Sciatic nerve (tissue), 2 donors: Measurements from ENCODE around the gene CLK1. TPM values are rescaled to one million over a fixed set of nuclear protein-coding genes. Genes with fewer than 3 reads are reported as not detected.
"Not testable (repeated sequence)": the region's sequence is repeated elsewhere in the genome, so short reads cannot be mapped to it uniquely, and the experiment has no call there.

Experiments
- ATAC-seq: fragments of 200-7000 bp; cut with Tn5 transposase; one replicate; pipeline ENCODE4 v1.9.1; 2020; ENCODE audit warnings: mild to moderate bottlenecking, moderate library complexity
- DNase-seq: peaks from one replicate; pipeline ENCODE4 v3.0.0-alpha.2; 2020; ENCODE audit warnings: low spot score
- intact Hi-C: fragments of 100-400 bp; cut with DNase I; formaldehyde crosslinking; loops from one replicate; pipeline ENCODE4 v1.14.2; 2022
- total RNA-seq: library from RNA; stranded (reverse); fragmentation: NEBNext Ultra II Directional; extraction: Animal tissue kit (Norgen Biotek cat#: 25700); gene quantifications from one replicate; pipeline ENCODE4 v1.2.1, GENCODE V29; 2021
- donor health status: DM: no; HTN: no; CAD: no.
- donor health status: DM: no; HTN: no; CAD: no.

Gene CLK1
- 358 TPM for total RNA-seq

DNA sequence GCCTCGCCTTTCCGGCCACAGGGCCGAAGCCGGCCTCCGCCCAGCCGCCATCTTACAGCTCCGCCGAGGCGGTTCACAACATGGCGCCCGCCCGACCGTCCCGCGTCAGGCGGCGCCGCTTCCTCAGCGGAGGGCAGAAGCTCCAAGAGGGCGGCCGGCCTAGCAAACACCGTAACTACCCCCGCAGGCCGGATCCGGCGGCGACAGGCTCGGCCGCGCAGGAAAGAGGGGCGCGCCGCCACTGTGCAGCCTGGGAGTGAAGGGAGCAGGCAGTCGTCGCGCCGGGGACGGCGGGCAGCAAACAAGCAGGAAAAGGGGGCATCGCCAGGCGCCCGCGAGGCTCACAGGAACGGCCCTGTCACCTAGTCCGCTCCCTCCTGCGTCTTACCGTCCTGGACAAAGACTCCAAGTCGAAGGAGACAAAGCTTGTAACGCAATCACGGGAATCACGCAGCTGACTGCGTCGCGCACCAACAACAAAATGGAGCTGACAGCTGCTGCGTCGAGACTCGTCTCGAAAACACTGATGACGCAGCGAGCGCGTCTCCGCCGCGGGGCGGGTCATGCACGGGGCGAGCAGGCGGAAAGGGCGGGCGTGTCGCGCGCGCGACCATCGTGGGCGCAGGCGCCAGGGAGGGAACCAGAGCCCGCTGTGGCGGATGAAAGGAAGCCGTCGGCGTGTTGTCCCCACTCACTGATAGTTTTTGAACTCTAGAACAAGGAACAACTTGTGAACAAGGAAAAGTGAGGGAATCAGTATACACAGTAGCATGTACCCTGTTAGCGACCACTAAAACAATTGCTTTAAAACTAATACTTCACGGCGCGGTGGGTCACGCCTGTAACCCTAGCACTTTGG lies at the start of gene CLK1:
Gene CLK1 (minus strand): TSS at position 483 of the 859 bp plus-strand sequence. CDS start 2,796 bp downstream, outside the sequence.
- ATAC-seq (peak; percentile 96), DNase-seq (peak; percentile 99)
- intact Hi-C loops: no loop called here

DNA sequence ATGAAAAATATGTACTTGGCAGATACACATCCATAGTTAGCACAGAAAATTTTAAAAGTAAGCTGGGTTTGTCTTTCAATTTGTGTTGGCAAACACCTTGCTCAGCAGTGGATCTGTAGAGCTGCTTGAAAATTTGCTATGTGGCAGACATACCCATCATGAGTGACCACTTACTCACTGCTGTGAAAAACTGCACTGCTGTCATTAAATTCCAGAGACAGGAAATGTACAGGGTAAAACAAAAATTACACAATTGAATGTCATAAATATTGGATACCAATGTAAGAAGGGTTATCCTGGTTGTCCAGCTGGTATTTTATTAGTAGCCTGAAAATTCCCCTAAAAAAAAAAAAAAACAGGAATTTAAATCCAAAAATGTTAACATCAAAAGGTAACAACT lies 49.2 kb upstream of the CLK1 start:
- DNase-seq: no peak
- intact Hi-C loops: no loop called here
- no peak for ATAC-seq

DNA sequence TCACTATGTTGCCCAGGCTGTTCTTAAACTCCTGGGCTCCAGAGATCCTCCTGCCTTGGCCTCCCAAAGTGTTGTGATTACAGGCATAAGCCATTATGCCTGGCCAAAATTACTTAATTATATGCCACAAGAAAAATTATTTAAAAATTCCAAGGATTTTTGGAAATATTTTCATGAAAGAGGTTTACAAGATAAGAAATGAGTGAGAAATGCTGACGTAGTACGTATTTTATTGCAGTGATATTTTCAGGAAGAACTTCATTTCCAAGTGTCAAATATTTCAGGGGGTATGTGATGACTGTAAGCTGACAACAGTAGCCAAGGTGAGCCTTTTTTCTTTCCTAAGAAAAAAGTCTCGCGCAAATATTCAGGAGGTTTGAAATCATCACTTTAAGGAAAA lies 45.5 kb upstream of the CLK1 start:
- DNase-seq (no peak), ATAC-seq (no peak)
- intact Hi-C loops: loop anchor here (10.0 kb wide), 2 partner anchors 155 to 265 kb away; no protein-coding TSS in a partner anchor

DNA sequence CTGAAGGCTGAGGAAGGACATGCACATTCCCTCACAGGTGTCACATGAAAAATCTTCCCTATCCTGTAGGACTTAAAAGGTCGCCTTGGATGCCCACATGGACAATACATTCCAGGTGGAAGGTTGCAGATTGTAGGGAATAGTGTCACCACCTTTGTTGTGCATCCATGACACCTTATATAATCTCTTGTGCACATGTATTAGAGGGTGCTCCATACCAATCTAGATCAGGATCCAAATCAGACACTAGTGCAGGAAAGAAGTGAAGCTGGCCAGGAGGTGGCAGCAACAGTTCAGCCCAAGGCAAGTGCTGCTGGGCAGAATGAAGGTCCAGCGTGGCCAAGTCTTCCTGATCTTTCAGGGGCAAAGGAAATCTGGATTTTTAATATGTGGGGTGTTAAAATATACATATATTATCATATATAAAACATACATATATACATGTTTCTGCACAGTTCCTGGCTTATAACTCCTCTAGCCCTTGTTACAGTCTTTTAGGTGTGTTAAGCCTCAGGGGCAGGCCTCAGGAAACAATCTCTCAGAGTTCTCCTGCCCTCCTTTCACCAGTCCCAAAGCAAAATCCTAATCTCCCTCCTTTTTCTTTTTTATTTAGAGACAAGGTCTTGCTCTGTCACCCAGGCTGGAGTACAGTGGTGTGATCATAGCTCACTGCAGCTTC lies 41.3 kb upstream of the CLK1 start:
- DNase-seq (peak; percentile 82), ATAC-seq (peak; percentile 85)
- intact Hi-C loops: loop anchor here (10.0 kb wide), 2 partner anchors 159 to 269 kb away; no protein-coding TSS in a partner anchor

DNA sequence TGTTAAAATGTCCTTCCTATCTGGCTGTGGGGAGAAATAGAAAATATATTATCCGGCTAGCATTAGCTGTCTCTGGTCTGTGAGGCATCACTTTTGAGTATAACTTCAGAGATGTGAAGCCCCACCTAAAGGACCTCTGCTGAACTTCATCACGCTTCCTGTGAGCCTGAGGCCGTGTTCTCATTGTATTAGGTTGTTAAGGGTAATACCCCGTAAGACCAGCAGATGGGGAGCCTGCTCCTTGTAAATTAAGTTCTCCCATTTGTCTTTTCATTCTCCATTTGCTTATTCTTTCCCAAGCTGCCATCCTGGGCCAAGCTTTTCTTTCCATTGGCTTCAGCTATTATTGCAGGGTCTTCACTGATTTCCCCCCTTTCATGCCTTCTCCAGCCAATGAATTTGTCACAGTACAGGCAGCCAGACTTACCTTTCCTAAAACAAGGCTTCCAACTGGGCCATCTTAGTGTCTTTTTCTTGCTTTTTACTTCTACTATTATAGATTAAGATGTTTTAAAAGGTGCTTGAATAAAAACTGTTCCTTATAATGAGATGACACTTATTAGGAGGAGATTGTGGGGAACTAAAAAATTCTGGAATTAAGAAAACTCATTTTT lies 37.1 kb upstream of the CLK1 start:
- ATAC-seq (peak; percentile 88), DNase-seq (no peak)
- intact Hi-C loops: loop anchor here (10.0 kb wide), 2 partner anchors 163 to 273 kb away; no protein-coding TSS in a partner anchor

DNA sequence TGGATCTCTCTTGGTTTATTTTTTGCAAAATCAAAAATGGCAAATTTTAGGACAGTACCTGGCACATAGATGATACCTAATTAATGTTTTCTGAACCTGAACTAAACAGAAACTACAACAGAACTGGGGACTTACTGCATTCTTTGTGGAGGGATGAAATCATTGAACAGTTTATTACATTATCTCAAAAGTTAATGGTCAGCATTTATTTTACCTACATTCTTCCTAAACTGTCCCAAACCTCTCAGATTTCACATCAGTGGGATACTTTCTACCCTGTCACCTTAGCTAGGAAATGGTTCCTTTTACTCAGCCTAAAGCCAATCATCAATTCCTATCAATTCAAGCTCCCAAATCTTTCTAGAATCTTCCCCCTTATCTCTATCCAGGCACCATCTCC lies 35.0 kb upstream of the CLK1 start:
- intact Hi-C loops: no loop called here
- ATAC-seq (no peak), DNase-seq (no peak)

- peak; percentile 97 for DNase-seq
- intact Hi-C loops: no loop called here
- peak; percentile 98 for ATAC-seq
Measured at GRCh38 chr2:200888704-200889625, 24.5 kb upstream of the CLK1 start, which contains the start of the genes NIF3L1 and PPIL3. TSS of gene NIF3L1 (plus strand) at chr2:200889371. CDS start at chr2:200891944, 2,573 bp downstream. TSS of gene PPIL3 (minus strand) at chr2:200889077. CDS start at chr2:200887615, 1,462 bp downstream.

DNA sequence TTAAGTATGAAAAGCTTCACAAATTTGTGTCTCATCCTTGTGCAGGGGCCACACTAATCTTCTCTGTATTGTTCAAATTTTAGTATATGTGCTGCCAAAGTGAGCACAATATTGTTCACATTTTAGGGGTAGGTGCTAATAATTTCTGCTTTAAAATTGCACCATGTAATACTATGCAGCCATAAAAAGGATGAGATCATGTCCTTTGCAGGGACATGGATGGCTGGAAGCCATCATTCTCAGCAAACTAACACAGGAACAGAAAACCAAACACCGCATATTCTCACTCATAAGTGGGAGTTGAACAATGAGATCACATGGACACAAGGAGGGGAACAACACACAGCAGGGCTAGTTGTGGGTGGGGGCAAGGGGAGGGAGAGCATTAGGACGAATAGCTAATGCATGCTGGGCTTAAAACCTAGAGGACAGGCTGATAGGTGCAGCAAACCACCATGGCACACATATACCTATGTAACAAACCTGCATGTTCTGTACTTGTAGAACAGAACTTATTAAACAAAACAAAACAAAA lies 17.3 kb upstream of the CLK1 start:
- ATAC-seq, intact Hi-C loops: not testable (repeated sequence)

GRCh38 chr2:200878289-200878880 lies 13.9 kb upstream of the CLK1 start:
- intact Hi-C loops: no loop called here
- ATAC-seq: no peak
- DNase-seq: no peak

More for the DNA sequence above, 17.3 kb upstream of the CLK1 start:
- DNase-seq: not testable (repeated sequence)

- ATAC-seq: no peak
- no peak for DNase-seq
- intact Hi-C loops: no loop called here
Measured at GRCh38 chr2:200877443-200877842, 13.0 kb upstream of the CLK1 start.

DNA sequence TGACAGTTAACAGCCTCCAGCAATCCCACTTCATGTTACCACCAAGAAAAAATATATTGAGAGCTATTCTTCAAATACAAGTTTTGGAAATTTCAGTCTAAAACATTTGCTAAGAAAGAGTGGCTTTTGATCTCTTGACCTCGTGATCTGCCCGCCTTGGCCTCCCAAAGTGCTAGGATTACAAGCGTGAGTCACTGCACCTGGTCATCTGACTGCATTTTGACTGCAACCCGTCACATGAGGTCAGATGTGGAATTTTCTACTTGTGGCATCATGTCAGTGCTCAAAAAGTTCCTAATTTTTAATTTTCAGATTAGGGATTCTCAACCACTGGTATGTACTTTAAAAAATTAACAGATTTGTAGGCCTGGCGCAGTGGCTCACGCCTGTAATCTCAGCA lies 9.1 kb upstream of the CLK1 start:
- intact Hi-C loops: no loop called here
- DNase-seq (no peak), ATAC-seq (no peak)

DNA sequence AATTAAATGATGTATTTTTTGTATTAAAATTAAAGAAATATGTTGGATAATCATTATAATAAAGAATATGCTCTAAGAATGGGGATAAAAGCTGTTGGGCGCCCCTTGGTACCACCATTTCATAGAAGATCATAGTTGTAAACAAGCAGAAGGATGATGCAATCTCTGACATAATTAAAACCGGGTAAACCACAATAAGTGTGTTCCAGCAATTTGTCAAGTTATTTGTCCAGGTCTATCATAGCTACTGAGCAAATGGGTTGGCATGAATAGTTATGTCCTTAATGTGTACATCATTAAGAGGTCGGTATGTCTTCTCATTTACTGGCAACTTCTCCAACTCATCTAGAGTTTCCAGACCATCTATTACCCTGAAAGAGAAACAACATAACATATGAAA lies 6.7 kb upstream of the CLK1 start:
- DNase-seq (no peak), ATAC-seq (no peak)

DNA sequence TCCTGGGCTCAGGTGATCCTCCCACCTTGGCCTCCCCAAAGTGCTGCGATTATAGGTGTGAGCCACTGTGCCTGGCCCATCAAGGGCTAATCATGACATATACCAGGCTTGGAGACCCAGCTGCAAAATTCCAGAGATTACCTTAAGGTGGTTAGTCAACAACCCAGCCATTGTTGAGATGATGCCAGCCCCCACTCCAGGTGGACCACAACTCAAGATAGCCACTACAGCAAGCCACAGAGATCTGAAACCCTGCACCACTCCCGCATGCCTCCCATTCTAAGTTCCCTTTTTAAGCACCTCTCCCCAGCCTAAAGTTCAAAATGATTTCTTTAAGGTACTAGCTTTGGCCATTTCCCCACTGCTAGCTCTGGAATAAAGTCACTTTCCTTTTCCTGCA lies 4.6 kb upstream of the CLK1 start:
- no peak for DNase-seq
- intact Hi-C loops: no loop called here
- no peak for ATAC-seq

More for the DNA sequence above, 6.7 kb upstream of the CLK1 start:
- intact Hi-C loops: no loop called here

GRCh38 chr2:200863782-200864175 lies 679 bp downstream of the CLK1 start:
- peak; percentile 3 for ATAC-seq
- intact Hi-C loops: no loop called here
- DNase-seq: no peak

GRCh38 chr2:200862532-200863000 lies 1.9 kb downstream of the CLK1 start:
- intact Hi-C loops: no loop called here
- ATAC-seq (peak; percentile 11), DNase-seq (no peak)

DNA sequence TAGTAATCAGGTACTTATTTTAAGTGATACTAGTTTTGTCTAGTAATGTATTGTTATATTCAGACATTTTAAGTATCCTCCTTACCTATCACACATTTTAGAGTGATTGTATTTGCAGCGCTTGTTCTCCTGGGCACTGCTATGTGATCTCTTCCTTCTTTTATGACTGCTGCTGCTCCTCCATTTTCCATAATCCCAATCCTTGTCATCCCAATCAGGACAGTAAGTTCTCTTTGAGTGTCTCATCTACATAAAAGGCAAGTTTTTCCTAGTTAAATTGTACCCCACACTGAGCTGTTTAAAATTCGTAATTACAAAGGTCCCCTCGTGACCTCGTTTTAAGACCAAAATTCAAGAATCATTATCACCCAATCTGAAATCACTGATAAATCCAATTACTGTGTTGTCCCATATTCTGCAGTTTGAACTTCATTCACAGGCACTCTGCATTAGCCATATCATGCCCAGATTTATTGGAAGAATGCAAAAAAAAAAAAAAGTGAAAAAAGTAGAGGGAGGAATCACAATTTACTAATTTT lies 2.8 kb downstream of the CLK1 start:
- ATAC-seq (no peak), DNase-seq (no peak)
- intact Hi-C loops: no loop called here

- ATAC-seq (peak; percentile 5), DNase-seq (no peak)
- intact Hi-C loops: no loop called here
Measured at GRCh38 chr2:200860092-200860795, 4.2 kb downstream of the CLK1 start.
